GM23248 (cell line): ENCODE results near the gene ARHGEF1.

Experiments used
- EZH2 ChIP-seq: fragments of 200-600 bp; sonication (generic); IDR thresholded peaks from 2 replicates; pipeline ENCODE4 v1.6.1; 2018; ENCODE audit warnings: antibody characterized with exemption, mild to moderate bottlenecking; ENCODE audit not compliant: insufficient read depth, poor library complexity, severe bottlenecking
- EZH2phosphoT487 ChIP-seq: fragments of 200-600 bp; sonication (generic); IDR thresholded peaks from 2 replicates; pipeline ENCODE4 v1.6.1; 2018; ENCODE audit warnings: antibody characterized with exemption, moderate library complexity, mild to moderate bottlenecking, low read depth; ENCODE audit not compliant: insufficient read depth

GRCh38 chr19:41837981-41838708 lies 44.8 kb upstream of the ARHGEF1 start:
- TF ChIP-seq EZH2 (no peak), EZH2phosphoT487 (no peak)
